Liver (tissue), 9 donors: Measurements from ENCODE around the gene HNRNPA3. TPM values are rescaled to one million over a fixed set of nuclear protein-coding genes. Genes with fewer than 3 reads are reported as not detected.

Experiments used
- DNase-seq: peaks from one replicate; pipeline ENCODE4 v3.0.0-alpha.2; 2017; ENCODE audit warnings: low spot score
- H3K27ac ChIP-seq, 2 donors: one replicate each; pipeline ENCODE4 v1.7.0; 2013; ENCODE audit warnings: inconsistent platforms in 2 of 2, low read length in 2 of 2, control low read depth in 1 of 2, low read depth in 1 of 2, mild to moderate bottlenecking in 1 of 2
- H3K27me3 ChIP-seq, 4 donors: one replicate each; pipeline versions ENCODE4 v1.6.1 to v1.7.0; 2013; ENCODE audit warnings: low read length in 3 of 4, inconsistent platforms in 1 of 4, mild to moderate bottlenecking in 1 of 4, moderate library complexity in 1 of 4; ENCODE audit not compliant: control insufficient read depth in 4 of 4, insufficient read depth in 4 of 4
- H3K36me3 ChIP-seq, 4 donors: one replicate each; pipeline versions ENCODE4 v1.6.1 to v1.7.0; 2013; ENCODE audit warnings: low read length in 3 of 4, mild to moderate bottlenecking in 3 of 4, low read depth in 1 of 4, moderate library complexity in 1 of 4; ENCODE audit not compliant: control insufficient read depth in 4 of 4, insufficient read depth in 3 of 4
- H3K4me1 ChIP-seq, 4 donors: one replicate each; pipeline versions ENCODE4 v1.6.1 to v1.7.0; 2013; ENCODE audit warnings: low read length in 3 of 4, mild to moderate bottlenecking in 3 of 4, moderate library complexity in 1 of 4; ENCODE audit not compliant: control insufficient read depth in 4 of 4, insufficient read depth in 4 of 4
- H3K4me3 ChIP-seq, 3 donors: one replicate each; pipeline versions ENCODE4 v1.6.1 to v1.7.0; 2013; ENCODE audit warnings: low read length in 3 of 3, control low read depth in 1 of 3, low read depth in 1 of 3, mild to moderate bottlenecking in 1 of 3
- H3K9ac ChIP-seq, 2 donors: one replicate each; pipeline ENCODE4 v1.7.0; 2013; ENCODE audit warnings: low read length in 2 of 2, mild to moderate bottlenecking in 2 of 2, moderate library complexity in 2 of 2, control low read depth in 1 of 2, low read depth in 1 of 2
- H3K9me3 ChIP-seq, 4 donors: one replicate each; pipeline versions ENCODE4 v1.6.1 to v1.7.0; 2013; ENCODE audit warnings: low read length in 3 of 4; ENCODE audit not compliant: control insufficient read depth in 4 of 4
- ATF3 ChIP-seq: IDR thresholded peaks from 2 replicates; pipeline ENCODE4 v1.6.1; 2016; ENCODE audit warnings: antibody characterized with exemption
- CTCF ChIP-seq: fragments of 150-350 bp; IDR thresholded peaks from 2 replicates; pipeline ENCODE4 v1.5.1; 2017; ENCODE audit warnings: improper control_type of control experiment, low read depth, low read length; ENCODE audit not compliant: missing input control
- EGR1 ChIP-seq, 2 donors: IDR thresholded peaks; 2 replicates each; pipeline ENCODE4 v1.6.1; 2016 to 2018; ENCODE audit warnings: antibody characterized with exemption in 2 of 2, low read depth in 2 of 2
- FOXA2 ChIP-seq: IDR thresholded peaks from 2 replicates; pipeline ENCODE4 v1.6.1; 2016; ENCODE audit warnings: antibody characterized with exemption
- GABPA ChIP-seq, 2 donors: IDR thresholded peaks in 1 of 2; conservative IDR thresholded peaks in 1 of 2; 2 replicates each; pipeline ENCODE4 v1.6.1; 2016; ENCODE audit warnings: antibody characterized with exemption in 2 of 2, mild to moderate bottlenecking in 1 of 2, moderate library complexity in 1 of 2
- HNF4A ChIP-seq, 2 donors: conservative IDR thresholded peaks; 2 replicates each; pipeline ENCODE4 v1.6.1; 2016; ENCODE audit warnings: antibody characterized with exemption in 2 of 2, mild to moderate bottlenecking in 2 of 2
- HNF4G ChIP-seq: IDR thresholded peaks from 2 replicates; pipeline ENCODE4 v1.6.1; 2016; ENCODE audit warnings: antibody characterized with exemption
- JUND ChIP-seq, 2 donors: IDR thresholded peaks; 2 replicates each; pipeline ENCODE4 v1.6.1; 2016; ENCODE audit warnings: antibody characterized with exemption in 2 of 2
- MAX ChIP-seq: IDR thresholded peaks from 2 replicates; pipeline ENCODE4 v1.6.1; 2016; ENCODE audit warnings: antibody characterized with exemption
- NR2F2 ChIP-seq: IDR thresholded peaks from 2 replicates; pipeline ENCODE4 v1.6.1; 2016; ENCODE audit warnings: antibody characterized with exemption
- RAD21 ChIP-seq, 2 donors: IDR thresholded peaks; 2 replicates each; pipeline ENCODE4 v1.6.1; 2016; ENCODE audit warnings: antibody characterized with exemption in 2 of 2, mild to moderate bottlenecking in 2 of 2
- REST ChIP-seq: IDR thresholded peaks from 2 replicates; pipeline ENCODE4 v1.6.1; 2016; ENCODE audit warnings: antibody characterized with exemption, mild to moderate bottlenecking
- RXRA ChIP-seq, 2 donors: IDR thresholded peaks; 2 replicates each; pipeline ENCODE4 v1.6.1; 2017 to 2018; ENCODE audit warnings: antibody characterized with exemption in 2 of 2, mild to moderate bottlenecking in 1 of 2
- SP1 ChIP-seq: IDR thresholded peaks from 2 replicates; pipeline ENCODE4 v1.6.1; 2018; ENCODE audit warnings: antibody characterized with exemption, mild to moderate bottlenecking
- TAF1 ChIP-seq: conservative IDR thresholded peaks from 2 replicates; pipeline ENCODE4 v1.6.1; 2016; ENCODE audit warnings: antibody characterized with exemption, mild to moderate bottlenecking
- YY1 ChIP-seq: IDR thresholded peaks from 2 replicates; pipeline ENCODE4 v1.6.1; 2016; ENCODE audit warnings: antibody characterized with exemption, mild to moderate bottlenecking
- ZBTB33 ChIP-seq: IDR thresholded peaks from 2 replicates; pipeline ENCODE4 v1.6.1; 2016; ENCODE audit warnings: antibody characterized with exemption
- WGBS: extraction: QIAGEN DNeasy Blood & Tissue Kit; methylation state at CpG from one replicate; pipeline ENCODE4 v1.1.7; 2013; 5-methylcytosine and 5-hydroxymethylcytosine counted together
- polyA plus RNA-seq, 2 donors: library from polyadenylated mRNA; stranded (reverse) in 1 of 2; unstranded in 1 of 2; fragments of 200-250 nt in 1 of 2; fragments of >200 nt in 1 of 2; fragmentation: Nextera tagmentation in 1 of 2; extraction: Ambion mirVana in 1 of 2; gene quantifications; one replicate each; pipeline versions ENCODE4 v1.2.1 to v1.2.3, GENCODE V29; 2013 to 2015
- total RNA-seq, 2 donors: library from RNA; depleted of rRNA; stranded (reverse); fragments of >200 nt; gene quantifications; one replicate each; pipeline ENCODE4 v1.2.3, GENCODE V29; 2014
- donor health status: healthy.
- donor health status: healthy.
- donor health status: healthy.
- donor health status: healthy.
- donor health status: healthy.

Gene HNRNPA3
- total and polyA plus RNA-seq, 4 donors, result 22.9 to 72.5 (median 51.7) TPM

- TF ChIP-seq REST (no peak), RAD21 (IDR thresholded peaks at IDR 0.05) (no peak), JUND (IDR thresholded peaks at IDR 0.05) (no peak)
Measured at GRCh38 chr2:177239053-177239452, 26.5 kb downstream of the HNRNPA3 start (continued).

- peaks cover 11 to 56% (median 36%) of the 10 kb centered on the region in 4 donors for H3K4me1 ChIP-seq
- no peaks in the 10 kb centered on the region for H3K27me3 ChIP-seq
- TF ChIP-seq JUND (IDR thresholded peaks at IDR 0.05), result no peak
- peak in 1 of 2 donors; percentile 9 for TF ChIP-seq RAD21 (IDR thresholded peaks at IDR 0.05)
- TF ChIP-seq ZBTB33, result no peak
- no peak for TF ChIP-seq EGR1 (IDR thresholded peaks at IDR 0.05; ENCODE audit: low read depth in 2 of 2)
- TF ChIP-seq SP1, result peak; percentile 28
- TF ChIP-seq GABPA (IDR thresholded peaks at IDR 0.05 in 1 of 2, conservative IDR thresholded peaks at IDR 0.05 in 1 of 2), result no peak
- no peak for TF ChIP-seq FOXA2
- TF ChIP-seq HNF4G, result no peak
- TF ChIP-seq YY1, result no peak
- no peak for TF ChIP-seq RXRA (IDR thresholded peaks at IDR 0.05)
- no peak for TF ChIP-seq HNF4A (conservative IDR thresholded peaks at IDR 0.05)
- TF ChIP-seq NR2F2, result peak; percentile 12
- TF ChIP-seq REST, result no peak
- peak; percentile 68 for TF ChIP-seq MAX
- TF ChIP-seq TAF1, result no peak
- no peak for TF ChIP-seq CTCF
- no peak for TF ChIP-seq ATF3
- peaks cover 0 to 2% (median 0%) of the 10 kb centered on the region in 4 donors for H3K36me3 ChIP-seq
- no peaks in the 10 kb centered on the region for H3K9me3 ChIP-seq
- H3K27ac ChIP-seq, result peak overlapping the region; percentile 22 to 53
- DNase-seq, result no peak
- 43% methylated on average over 5 of the region's 5 CpGs for WGBS
- no peak overlapping the region for H3K4me3 ChIP-seq
- H3K9ac ChIP-seq, result no peak overlapping the region
Measured at GRCh38 chr2:177239932-177240630, 27.5 kb downstream of the HNRNPA3 start.
